HG03521 (cell line): ENCODE measurements around the gene ABCA3.

Experiments
- ATAC-seq: cut with Tn5 transposase; IDR thresholded peaks from one replicate; pipeline ENCODE4 v1.9.1; 2021; ENCODE audit warnings: mild to moderate bottlenecking, moderate library complexity; ENCODE audit not compliant: unreplicated experiment

The ABCA3 gene

DNA sequence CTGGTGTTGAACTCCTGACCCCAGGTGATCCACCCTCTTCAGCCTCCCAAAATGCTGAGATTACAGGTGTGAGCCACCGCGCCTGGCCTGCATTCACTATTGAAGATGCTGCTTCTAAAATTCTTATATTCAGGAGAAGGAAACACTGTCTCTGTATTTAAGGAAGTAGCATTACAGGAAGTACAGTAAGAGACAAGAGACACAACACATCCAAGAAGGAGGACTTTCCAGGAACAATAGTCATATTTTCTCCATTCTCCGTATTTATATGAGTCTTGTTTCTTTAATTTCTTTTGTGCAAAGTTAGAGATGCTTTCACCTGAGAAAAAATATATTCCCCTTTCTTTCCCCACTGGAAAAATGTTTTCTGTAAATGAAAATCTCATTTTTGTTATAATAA is 18.3 kb upstream of the ABCA3 start:
- ATAC-seq = no peak

DNA sequence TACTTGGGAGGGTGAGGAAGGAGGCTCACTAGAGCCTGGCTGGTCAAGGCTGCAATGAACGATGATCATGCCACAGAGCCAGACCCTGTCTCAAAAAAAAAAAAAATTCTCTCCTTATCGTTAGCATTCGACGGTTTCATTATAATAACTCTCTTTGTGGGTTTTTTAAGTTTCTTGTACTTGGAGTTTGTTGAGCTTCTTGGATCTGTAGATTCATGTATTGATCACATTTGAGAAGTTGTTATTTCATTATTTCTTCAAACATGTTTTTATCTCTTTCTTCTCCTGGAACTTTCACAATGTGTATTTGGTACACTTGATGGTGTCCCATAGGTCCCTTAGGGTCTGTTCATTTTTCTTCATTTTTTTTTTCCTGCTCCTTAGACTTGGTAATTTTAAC is 16.8 kb upstream of the ABCA3 start:
- no peak for ATAC-seq

DNA sequence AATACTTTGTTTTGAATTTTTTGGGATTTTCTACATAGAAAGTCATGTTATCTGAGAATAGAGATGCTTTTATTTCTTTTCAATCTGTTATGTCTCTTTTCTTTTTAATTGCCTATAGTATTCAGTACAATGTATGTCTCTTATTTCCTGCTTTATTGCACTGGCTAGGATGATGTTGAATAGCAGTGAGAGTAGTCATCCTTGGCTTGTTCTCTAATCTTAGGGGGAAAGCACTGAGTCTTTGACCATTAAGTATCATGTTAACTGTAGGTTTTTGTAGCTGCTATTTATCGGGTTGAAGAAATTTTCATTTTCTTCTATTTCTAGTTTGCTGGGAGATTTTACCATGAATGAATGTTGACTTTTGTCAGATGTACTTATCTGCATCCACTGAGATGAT is 10.0 kb upstream of the ABCA3 start:
- ATAC-seq = no peak

DNA sequence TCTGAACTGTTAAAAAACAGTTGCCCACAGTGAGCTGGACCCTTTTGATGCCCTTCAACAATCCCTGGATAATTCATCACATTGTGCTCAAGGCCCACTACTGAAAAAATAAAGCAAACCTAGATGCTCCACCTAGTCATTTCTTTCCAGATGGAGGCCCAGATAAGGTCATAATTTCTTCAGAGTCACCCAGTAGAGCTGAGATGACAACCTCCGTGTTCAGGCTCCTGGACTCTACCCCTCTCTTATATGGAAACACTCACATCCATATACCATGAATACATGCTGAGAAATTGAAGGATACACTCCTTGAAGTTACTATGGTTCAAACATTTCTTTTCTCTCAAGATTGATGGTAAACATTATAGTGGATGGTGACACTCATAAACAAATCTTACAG is 2.7 kb upstream of the ABCA3 start:
- no peak for ATAC-seq

DNA sequence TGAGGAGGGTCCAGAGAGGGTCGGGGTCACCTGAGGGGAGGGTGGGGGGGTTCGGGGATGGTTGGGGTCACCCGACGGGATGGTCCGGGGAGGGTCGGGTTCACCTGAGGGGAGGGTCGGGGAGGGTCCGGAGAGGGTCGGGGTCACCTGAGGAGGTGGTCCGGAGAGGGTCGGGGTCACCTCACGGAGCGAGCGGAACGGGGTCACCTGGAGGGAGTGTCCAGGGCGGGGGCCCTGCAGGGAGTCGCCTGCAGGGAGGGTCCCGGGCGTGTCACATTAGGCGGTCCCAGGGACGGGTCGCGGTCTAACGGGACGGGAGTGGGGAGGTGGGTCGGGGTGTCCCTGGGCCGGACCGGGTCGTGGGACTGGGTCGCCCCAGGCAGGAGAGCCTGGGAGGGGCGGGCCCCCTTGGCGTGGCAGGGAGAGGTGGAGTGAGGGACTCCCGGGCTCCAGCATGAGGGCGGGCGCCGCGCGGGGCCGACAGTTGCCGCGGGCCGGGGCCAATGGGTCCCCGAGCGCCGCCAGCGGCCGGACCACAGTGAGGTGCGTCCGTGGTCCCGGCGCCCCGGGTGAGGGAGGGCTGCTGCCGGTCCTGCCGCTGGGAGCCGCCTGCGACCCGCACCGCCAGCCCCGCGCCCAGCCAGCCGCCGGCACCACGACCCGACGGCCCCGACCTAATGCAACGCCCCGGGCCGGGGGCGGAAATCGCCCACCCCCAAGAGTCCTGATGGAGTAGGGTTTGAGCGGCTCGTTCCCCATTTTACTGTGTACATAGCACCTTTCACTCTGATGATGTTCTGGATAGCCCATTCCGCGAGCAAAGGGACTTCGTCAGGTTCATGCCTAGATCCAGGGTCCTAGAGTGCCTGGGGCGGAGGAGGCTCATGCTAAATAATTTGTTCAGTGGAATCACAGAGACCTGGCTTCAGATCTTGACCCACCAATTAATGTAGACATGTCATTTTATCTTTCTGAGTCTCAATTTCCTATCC is 1.2 kb upstream of the ABCA3 start:
- no peak for ATAC-seq

DNA sequence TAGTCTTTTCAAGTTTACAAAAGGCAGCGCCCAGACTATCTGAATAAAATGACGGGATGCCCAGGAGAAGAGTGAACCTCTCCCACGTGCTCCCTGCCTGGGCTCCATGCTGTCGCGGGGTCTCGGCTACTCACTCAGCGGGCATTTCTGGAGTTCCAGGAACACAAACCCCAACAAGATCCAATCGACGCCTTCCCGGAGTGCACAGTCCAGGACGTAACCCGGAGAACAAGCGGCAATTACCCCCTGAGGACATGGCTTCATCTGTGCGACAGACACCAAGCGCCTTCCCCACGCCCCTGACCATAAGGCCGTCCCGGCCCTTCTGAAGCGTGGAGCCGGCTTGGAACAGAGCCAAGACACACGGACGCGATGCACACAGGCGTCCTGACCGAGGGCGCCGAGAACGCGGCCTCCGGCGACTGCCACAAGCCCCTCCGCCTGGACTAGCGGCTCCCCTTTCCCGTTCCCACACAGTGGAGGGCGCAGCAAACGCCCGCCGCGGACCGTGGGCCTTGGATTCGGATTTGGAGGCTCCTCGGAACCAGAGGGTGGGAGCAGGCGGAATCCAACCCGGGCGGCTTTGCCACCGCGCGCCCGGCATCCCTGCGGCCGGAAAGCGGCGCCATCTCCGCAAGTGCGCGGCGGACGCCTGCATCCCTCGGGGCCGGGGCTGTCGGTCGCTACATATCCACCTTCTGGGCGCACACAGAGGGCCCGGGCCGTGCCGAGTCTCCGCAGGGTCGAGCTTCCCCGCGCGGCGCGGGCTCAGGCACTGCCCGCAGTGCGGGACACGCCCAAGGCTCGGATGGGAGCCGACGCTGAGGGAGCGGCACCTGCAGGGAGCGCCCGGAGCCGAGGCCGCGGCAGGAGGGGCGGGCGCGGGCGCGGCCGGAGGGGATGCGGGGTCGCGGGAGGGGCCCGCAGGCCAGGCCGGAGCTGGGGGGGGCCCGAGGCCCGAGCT is 725 bp downstream of the ABCA3 start:
- ATAC-seq = peak; percentile 23

DNA sequence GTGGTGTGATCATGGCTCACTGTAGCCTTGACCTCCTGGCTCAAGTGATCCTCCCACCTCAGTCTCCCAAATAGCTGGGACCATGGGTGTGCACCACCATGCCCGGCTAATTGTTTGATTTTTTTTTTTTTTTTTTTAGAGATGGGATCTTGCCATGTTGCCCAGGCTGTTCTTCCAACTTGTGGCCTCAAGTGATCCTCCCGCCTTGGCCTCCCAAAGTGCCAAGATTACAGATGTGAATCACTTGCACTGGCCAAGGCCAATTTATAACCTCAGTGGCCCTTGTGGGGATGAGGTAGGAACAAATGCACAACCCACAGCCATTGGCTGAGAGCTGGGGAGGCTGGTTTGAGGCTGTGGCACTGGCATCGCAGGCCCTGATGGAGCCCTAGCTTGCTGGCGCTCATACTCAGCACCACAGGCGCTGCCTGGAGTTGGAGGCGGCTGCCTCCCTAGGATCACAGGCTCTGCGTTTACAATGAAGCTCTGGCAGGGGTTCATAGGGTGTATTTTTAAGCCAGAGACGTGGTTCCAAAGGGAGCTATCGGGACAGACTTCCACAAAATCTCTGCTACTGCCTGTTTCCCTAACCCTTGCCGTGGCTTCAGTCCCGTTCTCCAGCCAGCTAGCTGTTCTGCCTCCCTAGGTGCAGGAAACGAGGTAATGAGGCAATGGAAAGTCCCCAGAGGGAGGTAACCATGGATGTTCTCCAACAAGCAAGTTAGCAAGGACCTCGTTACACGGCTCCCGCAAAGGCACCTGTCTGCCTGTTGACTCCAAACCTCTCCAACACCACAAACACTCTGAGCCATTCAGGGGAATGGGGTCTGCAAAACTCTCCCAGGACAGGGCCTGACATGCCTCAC is 2.9 kb downstream of the ABCA3 start:
- ATAC-seq = no peak

DNA sequence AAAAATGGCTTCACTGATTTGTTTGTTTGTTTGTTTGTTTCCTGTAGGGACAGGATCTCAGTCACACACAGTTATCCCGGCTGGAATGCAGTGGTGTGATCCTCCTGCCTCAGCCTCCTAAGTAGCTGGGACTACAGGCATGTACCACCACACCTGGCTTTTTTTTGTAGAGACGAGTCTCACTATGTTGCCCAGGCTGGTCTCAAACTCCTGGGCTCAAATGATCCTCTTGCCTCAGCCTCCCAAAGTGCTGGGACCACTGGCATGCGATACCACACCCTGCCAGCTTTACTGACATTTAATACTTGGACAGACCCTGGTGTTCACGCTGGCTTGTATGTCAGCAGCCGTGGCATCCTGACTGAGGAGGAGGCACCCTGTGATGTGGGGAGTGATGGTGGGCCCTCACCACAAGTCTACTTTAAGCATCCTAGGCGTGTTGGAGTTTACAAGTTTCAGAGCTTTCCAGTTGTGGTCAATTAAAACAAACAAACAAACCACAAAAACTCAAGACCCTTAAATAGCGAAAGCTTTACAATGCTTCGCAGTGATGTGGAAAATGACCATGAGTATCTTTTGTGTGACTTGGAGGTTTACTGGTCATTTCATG is 5.1 kb downstream of the ABCA3 start:
- ATAC-seq = no peak

DNA sequence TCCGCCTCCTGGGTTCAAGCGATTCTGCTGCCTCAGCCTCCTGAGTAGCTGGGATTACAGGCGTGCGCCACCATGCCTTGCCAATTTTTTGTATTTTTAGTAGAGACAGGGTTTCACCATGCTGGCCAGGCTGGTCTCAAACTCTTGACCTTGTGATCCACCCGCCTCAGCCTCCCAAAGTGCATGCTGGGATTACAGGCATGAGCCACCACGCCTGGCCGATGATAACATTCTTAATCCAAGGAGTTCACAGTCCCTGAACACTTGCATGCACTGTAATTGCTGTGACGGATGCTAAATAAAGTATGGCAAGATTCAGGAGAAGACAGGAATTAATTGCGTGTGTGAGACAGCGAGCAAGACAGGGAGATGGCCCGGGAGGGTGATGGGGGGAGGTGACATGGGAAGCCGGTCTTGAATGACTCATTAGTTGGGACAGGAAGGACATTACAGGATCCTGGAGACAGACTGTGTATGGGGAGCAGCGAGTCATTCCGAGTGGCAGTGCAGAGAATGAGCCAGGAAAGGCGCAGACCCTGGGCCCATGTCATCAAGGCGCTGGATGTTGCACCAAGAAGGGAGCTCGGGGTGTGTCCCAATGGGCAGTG is 6.7 kb downstream of the ABCA3 start:
- ATAC-seq = no peak

DNA sequence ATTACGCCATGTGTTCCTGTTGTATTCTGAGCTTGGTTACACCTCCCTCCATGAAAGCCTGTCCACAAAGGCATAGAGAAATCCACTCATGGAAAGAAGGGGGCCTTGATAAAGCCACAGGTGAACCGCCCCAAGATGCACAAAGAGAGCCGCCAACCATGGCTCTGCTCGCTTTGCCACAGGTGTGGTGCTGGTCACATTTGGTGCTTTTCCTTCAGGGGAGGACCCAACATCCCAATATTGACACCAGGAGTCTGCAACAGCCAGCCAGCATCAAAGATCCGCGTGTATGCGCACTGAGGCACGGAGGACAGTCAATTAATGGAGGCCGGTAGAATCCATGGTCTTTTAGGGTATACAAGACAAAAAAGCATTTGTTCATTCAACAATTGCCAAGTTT is 7.3 kb downstream of the ABCA3 start:
- ATAC-seq = no peak

DNA sequence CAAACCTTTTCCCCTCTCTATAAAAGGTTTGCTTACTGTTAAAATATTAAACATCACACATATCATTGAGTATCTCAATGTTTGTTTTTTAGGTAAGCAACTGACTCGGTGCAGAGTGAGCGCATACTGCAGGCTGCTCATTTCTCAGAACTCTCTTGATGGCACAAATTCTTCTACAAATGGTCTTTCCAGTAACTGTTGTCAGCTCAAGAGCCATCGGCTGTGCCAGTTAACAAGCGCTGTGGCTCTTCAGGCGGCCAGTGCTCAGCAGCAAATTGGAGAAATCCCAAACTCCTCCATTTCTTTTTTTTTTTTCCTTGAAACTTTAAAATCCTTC is 8.6 kb downstream of the ABCA3 start:
- ATAC-seq = no peak

DNA sequence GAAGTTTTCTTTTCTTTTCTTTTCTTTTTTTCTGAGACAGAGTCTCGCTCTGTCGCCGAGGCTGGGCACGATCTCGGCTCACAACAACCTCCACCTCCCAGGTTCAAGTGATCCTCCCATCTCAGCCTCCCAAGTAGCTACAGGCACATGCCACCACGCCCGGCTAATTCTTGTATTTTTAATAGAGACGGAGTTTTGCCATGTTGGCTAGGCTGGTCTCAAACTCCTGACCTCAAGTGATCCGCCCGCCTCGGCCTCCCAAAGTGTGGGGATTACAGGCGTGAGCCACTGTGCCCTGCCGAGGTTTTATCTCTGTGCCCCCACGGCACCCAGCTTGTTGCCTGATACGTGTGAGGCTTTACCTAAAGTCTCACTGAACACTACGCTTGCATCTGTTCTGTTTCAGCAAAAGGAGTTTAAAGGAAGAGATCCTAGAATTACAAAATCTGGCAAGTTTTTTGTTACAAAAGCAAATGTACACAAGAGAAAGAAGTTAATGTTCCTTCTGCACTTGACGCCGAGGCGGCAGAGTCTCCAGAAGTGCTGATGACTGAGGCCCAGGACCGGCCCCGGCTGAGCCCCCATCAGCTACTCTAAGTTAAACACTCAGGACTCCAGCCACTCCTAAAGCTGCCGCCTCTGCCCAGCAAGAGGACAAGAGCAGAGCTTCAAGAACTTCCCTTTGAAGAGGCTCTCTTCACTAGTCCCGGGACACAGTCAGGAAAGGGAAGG is 9.2 kb downstream of the ABCA3 start:
- ATAC-seq = no peak

DNA sequence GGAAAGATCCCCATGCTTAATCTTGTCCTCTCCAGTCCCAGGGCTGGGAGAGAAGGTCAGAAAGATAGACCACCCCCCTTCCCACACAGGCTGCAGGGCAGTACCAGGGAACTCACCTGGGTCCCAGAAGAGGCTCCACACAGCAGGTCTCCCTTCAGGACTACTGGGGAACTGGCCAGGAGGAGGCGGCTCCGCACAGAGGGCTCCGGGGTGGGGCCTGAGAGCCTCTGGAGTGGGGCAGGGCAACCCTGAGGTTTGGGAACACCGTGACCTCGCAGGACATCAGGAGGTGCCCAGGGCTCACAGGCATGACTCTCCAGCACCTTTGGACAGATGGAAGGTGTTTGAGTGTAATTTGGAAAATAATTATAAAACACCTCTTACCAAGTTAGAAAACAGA is 11.0 kb downstream of the ABCA3 start:
- no peak for ATAC-seq

DNA sequence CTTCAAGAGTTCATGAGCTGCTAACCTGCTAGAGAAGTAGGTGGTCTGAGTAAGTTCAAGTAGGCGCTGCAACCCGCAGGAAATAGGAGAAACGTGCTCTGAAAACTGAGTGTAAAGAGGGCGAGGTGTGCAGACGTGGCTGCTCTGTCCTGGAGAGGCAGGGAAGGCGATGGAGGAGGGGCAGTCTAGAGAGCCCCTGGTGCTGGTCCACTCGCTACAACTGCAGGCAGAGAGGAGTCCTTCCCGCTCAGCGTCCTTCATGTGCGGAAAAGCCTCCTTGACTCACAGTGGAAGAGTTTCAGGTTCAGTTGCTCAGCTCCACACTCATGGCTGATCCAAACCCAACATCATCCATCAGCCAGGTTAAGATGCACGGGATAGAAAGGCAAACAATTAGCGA is 12.1 kb downstream of the ABCA3 start:
- ATAC-seq = no peak

DNA sequence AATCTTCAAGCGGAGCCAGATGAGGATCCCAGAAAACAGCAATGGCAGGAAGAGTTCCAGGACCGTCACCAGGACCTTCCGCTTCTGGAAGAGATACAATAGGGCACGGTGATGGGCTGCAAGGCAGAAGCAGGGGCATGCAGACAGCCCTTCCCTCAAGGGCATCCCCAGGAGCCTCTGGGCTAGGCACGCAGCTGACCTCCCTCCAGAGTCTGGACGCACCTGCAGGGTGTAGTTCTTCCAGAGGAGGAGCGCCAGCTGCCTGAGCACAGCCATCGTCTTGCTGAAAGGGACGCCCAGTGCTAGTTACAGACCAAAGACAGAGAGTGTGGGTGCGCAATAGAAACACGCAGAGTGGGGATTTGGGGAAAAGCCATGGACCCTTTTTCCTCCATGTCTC is 14.3 kb downstream of the ABCA3 start:
- ATAC-seq = no peak

DNA sequence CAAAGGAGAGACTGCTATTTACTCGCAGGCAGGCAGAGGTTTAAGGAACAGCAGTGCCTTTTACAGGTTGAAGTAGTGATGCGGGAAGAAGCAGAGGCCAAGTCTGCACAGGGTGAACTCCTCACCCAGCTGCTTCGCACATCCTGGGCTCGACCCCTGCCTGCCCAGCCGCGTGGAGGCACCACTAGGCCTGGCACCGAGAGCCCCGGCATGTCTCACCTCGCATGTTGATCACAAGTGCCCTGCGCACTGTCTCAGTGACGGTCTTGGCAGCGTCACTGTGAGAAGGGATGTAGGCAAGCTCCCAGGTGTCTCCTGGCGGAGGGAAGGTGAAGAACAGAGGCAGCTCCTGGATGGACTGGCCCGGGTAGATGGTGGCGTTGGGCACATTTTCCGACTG is 14.7 kb downstream of the ABCA3 start:
- no peak for ATAC-seq

DNA sequence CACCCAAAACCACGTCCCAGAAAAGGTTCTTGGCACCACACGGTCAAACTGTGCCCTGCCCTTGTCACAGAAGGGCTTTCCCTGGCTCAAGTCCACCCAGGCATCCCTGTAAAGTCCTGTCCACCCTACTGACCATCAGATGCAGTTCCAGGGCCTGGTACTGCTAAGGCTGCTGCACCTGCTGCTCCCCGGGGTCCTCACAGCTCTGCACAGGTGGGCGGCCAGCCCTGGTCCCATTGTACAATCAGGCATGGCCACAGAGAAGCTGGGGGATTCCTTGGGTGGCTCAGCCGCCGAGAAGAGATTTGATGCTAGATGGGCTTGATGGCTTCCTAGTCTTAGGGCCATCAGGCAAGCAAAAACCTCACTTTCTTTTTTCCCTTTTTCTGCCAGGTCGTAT is 15.3 kb downstream of the ABCA3 start:
- no peak for ATAC-seq

DNA sequence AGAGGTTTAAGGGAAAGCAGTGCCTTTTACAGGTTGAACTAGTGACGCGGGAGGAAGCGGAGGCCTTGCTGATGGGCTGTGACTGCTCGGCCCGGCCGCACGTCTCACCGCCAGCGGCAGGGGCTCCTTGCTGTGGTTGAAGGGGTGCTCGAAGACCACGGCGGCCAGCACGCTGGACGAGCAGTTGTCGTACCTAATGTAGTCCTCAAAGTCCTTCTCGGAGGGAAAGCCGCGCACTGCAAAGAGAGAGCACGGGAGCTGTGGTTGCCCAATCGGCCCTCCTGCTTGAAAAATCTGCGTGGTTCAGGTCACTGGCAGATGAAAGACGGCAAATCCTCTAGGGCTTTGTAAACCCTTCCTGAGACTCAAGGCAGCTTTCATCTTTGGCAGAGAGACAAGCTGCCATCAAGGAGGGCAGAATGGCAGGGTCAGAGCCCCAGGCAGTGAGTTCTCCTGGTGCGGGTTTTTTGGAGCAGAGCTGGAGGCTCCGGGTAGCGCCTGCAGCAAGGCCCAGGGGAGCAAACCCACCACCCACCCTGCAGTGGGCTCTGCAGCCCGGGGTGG is 16.1 kb downstream of the ABCA3 start:
- ATAC-seq = no peak

DNA sequence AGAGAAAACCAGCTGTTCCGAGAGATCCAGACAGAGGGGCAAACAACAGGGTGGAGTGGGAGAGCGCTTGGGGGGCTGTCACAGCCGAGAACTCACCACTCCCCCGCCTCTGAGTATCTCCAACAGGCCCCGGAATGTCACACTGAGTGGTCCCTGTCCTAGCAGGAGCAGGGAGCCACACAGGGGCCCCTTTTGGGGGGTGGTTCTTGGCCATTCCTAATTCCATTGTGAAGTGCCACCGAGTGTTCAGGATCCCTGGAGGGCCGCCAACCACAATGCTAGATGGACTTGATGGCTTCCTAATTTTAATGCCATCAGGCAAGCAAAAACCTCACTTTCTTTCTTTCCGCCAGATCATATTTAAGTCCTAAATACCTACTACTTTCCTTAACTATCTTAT is 16.8 kb downstream of the ABCA3 start:
- no peak for ATAC-seq
